HTR-8/SVneo (cell line): ENCODE data around the gene TMEM40.
A peak's percentile ranks its signal among the peaks of the same experiment; 100 is the strongest.
"Not testable (repeated sequence)": the region's sequence is repeated elsewhere in the genome, so short reads cannot be mapped to it uniquely, and the experiment has no call there.

Source experiments
- DNase-seq: peaks from one replicate; pipeline ENCODE4 v3.0.0; 2011; ENCODE audit warnings: low spot score, mixed read lengths; ENCODE audit not compliant: insufficient read length
- FAIRE-seq: peaks from 2 replicates; lab custom pipeline; 2011; peaks lifted over from hg19 to GRCh38; lab: Jason Lieb, UNC

TMEM40 gene

DNA sequence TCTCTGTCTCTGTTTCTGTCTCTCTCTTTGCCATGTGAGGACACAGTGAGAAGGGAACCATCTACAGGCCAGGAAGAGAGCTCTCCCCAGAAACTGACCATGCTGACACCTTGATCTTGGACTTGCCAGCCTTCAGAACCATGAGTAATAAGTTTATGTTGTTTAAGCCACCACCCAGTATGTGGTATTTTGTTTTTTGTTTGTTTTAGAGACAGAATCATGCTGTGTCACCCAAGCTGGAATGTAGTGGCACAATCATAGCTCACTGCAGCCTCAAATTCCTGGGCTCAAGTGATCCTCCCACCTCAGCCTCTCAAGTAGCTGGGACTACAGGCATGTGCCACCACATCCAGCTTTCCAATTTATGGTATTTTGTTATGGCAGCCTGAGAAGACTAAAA lies 35.7 kb downstream of the TMEM40 start:
- FAIRE-seq: not testable (repeated sequence)

GRCh38 chr3:12722226-12722625 lies 36.8 kb downstream of the TMEM40 start:
- no peak for FAIRE-seq
- DNase-seq: no peak

More for the DNA sequence above, 35.7 kb downstream of the TMEM40 start:
- DNase-seq: not testable (repeated sequence)

DNA sequence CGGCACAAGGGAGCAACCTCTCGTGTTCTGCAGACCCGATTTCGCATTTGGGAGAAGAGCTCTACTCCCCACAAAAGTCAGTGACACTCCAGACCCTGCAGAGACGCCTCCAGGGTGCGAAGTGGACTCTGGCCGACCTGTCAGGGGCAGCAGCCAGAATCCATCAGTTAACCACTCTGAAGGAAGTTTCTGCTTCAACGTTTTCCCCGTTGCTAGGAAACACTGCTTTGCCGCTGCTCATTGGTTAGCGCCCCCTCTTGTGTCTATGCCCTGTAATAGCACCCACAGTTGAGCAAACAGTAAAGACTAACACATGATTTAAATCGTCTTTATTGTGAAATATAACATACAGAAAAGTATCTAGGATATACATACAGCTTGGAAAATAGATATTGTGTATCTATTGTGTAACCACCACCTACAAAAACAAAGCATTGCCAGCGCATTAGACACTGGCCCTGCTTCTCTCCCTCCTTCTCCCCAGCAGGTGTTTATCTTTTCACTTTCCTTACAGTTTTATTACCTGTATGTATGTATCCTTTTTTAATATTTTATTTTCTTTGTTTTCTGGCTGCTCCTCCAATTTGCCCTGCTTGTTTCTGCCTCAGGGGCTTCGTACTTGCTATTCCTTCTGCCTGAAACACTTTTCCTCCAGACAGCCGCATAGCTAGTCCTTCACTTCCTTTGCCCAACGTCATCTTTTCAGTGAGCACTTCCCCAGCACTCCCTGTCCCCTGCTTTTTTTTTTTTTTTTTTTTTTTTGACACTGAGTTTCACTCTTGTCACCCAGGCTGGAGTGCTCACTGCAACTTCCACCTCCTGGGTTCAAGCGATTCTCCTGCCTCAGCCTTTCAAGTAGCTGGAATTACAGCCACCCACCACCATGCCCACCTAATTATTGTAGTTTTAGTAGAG lies 38.8 kb downstream of the TMEM40 start:
- DNase-seq: peak; percentile 86
- peak; percentile 69 for FAIRE-seq

- no peak for DNase-seq
- no peak for FAIRE-seq
These were observed 39.5 kb downstream of the TMEM40 start for GRCh38 chr3:12719541-12719940.

DNA sequence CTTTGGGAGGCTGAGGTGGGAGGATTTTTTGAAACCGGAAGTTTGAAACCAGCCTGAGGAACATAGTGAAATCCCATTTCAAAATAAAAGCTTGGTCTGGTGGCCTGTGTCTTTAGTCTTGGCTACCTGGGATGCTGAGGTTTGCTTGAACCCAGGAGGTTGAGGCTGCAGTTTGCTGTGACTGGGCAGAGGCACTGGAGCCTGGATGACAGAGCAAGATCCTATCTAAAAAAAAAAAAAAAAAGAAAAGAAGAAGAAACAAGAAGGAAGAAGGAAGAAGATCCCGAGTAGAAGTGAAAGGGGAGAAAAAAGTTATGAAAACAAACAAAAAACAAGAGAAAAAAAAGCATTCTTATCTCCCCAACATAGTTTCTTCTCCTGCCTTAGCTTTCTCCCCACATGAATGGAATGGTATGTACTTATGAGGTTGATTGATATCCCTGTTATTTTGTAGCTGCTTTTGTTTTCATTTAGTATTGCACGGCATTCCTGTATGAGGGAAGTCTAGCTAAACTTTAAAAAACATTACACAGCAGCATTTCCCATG lies 42.4 kb downstream of the TMEM40 start:
- no peak for FAIRE-seq

GRCh38 chr3:12714278-12714677 lies 44.8 kb downstream of the TMEM40 start:
- no peak for DNase-seq
- no peak for FAIRE-seq

More for the DNA sequence above, 42.4 kb downstream of the TMEM40 start:
- no peak for DNase-seq

- DNase-seq (no peak), FAIRE-seq (no peak)
These were observed 49.0 kb downstream of the TMEM40 start for GRCh38 chr3:12710062-12710461.

DNA sequence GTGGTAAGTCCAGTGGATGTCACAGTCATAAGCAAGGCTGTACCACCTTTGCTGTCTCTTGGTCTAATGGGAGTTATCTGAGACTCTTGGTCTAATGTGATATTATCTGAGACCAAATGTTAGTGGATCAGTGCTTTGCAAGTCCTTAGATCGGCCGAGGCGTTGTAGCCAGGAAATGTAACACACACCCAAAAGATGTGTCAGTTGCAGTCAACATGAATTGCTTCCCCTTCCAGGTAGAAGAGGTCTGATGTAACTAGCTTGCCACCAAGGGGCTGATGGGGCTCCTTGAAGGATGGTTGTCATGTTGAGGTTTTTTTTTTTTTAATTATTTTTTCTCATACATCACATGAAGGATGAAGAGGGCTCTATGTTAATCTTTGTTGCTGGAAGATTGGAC lies 49.7 kb downstream of the TMEM40 start:
- no peak for FAIRE-seq
- DNase-seq: no peak

- no peak for FAIRE-seq
- peak; percentile 60 for DNase-seq
These were observed 50.4 kb downstream of the TMEM40 start for GRCh38 chr3:12708584-12709192.

DNA sequence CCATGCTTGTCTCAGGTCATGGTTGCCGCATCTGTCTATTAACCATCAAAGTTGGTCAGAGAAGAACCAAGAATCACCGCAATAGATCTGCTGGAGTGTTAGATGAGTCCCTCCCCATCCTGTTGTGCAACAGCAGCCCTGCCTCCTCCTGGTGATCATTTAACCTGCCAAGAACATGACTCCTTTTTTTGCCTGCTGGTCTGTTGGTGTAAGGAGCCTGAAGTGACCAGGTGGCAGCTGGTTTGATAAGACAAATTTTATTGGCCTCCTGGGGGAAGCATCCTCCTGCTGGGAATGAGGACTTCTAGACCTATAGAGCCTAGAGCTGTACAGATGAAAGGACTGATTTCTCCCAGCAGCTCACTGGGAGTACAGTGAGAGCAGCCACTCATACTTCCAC lies 51.6 kb downstream of the TMEM40 start:
- FAIRE-seq (no peak), DNase-seq (no peak)

- DNase-seq (peak; percentile 62), FAIRE-seq (no peak)
These were observed 52.4 kb downstream of the TMEM40 start for GRCh38 chr3:12706504-12707253.

GRCh38 chr3:12705981-12706380 lies 53.1 kb downstream of the TMEM40 start:
- FAIRE-seq: no peak
- no peak for DNase-seq

- DNase-seq (no peak), FAIRE-seq (no peak)
These were observed 53.6 kb downstream of the TMEM40 start for GRCh38 chr3:12705374-12705926.

DNA sequence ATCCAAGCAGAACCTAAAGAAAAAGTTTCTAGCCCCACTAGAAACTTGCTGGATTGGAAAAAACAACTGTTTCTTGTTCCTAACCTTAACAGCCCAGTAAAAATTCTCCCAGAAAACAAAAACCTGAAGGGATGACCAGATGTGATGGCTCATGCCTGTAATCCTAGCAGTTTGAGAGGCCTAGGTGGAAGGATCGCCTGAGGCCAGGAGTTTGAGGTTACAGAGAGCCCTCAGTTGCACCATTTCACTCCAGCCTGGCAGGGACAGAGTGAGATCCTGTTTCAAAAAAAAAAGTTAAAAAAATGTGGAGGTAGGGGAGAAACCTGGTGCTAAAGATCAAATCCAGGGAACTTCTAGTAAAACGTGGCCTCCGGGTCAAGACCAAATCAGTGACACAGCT lies 56.6 kb downstream of the TMEM40 start:
- no peak for FAIRE-seq

DNA sequence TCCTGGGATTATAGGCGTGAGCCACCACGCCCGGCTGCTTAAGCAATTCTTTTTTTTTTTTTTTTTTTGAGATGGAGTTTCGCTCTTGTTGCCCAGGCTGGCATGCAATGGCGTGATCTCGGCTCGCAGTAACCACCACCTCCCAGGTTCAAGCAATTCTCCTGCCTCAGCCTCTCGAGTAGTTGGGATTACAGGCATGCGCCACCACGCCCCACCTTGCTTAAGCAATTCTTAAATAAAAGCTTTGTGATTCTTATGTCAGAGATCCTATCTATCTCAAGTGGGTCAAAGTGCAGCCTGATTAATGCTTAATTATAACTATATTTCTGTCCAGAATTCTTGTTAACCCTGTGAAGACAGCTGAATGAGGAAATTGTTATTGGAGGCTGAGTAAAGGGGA lies 57.5 kb downstream of the TMEM40 start:
- DNase-seq, FAIRE-seq: not testable (repeated sequence)

More for the DNA sequence above, 56.6 kb downstream of the TMEM40 start:
- DNase-seq: no peak

DNA sequence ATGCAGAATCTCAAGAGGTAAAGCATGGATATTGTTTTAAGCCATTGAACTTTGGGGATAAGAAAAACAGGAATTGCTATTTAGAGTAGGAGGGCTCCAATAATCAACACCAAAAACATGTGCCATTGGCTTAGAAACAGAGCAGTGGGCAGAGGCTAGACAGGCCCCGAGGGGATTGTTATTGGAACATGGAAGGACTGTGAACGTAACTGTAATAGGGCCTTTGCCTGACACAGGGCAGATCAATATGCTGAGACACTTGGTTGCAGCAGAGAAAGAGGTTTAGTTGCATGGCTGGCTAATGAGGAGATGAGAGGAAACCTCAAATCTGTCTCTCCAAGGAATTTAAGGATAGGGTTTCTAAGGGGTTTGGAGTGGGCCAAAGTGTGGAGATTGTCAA lies 58.3 kb downstream of the TMEM40 start:
- FAIRE-seq (no peak), DNase-seq (no peak)

GRCh38 chr3:12695916-12696315 lies 63.1 kb downstream of the TMEM40 start:
- FAIRE-seq (no peak), DNase-seq (no peak)

DNA sequence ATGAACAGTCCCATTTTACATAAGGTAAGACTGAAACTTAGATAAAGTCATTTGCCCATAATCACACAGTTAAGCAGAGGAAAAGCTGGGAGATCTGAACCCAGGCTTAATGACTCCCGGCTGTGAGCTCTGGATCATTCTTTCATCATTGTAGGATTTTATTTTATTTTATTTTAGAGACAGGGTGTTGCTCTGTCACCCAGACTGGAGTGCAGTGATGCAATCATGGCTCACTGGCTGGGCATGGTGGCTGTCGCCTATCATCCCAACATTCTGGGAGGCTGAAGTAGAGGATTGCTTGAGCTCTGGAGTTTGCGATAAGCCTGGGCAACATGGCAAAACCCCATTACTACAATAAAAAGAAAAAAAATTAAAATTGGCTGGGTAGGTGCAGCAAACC lies 63.9 kb downstream of the TMEM40 start:
- DNase-seq: no peak
- FAIRE-seq: no peak

DNA sequence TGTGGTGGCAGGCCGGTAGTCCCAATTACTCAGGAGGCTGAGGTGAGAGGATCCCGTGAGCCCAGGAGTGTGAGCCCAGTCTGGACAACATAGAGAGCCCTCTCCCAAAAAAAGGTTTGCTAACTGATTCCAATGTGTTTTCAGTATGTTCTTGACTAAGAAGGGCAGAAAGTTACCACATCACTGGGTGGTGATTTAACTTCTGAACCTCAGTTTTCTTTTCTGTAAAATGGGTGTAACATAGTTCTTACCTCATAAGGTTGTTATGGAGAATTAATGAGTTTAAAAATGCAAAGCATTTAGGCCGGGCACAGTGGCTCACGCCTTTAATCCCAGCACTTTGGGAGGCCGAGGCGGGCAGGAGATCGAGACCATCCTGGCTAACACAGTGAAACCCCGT lies 66.6 kb downstream of the TMEM40 start:
- FAIRE-seq (no peak), DNase-seq (no peak)

DNA sequence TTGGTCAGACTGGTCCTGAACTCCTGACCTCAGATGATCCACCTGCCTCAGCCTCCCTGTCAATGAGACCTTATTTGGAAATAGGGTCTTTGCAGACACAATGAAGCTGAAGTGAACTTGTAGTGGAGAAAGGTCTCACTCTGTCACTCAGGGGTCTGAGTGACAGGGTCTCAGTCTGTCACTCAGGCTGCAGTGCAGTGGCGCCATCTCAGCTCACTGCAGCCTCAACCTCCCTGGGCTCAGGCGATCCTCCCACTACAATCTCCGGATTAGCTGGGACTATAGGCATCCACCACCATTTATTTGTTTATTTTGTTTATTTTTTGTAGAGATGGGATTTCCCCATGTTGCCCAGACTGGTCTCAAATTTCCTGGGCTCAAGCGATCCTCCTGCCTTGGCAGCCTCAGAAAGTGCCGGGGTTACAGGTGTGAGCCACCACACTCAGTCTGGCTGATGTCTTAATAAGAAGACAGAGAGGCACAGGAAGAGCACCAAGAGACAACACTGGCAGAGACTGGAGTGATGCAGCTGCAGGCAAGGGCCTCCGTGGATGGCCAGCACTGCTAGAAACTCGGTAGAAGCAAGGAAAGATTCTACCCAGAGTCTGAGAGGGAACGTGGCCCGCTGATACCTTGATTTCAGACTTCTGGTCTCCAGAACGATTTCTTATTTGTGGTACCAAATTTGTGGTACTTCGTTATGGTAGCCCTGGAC lies 68.9 kb downstream of the TMEM40 start:
- FAIRE-seq: no peak

More for the DNA sequence above, 68.9 kb downstream of the TMEM40 start:
- no peak for DNase-seq
